ENCODE results near the gene CLK2. TPM values are rescaled to one million over a fixed set of nuclear protein-coding genes. Genes with fewer than 3 reads are reported as not detected.

CLK2 gene
- total and polyA plus RNA-seq, 2 donors (not counting 3 experiments of a cell fraction or from before 2014, with no cell fraction given), result 69.1 to 80.9 TPM

DNA sequence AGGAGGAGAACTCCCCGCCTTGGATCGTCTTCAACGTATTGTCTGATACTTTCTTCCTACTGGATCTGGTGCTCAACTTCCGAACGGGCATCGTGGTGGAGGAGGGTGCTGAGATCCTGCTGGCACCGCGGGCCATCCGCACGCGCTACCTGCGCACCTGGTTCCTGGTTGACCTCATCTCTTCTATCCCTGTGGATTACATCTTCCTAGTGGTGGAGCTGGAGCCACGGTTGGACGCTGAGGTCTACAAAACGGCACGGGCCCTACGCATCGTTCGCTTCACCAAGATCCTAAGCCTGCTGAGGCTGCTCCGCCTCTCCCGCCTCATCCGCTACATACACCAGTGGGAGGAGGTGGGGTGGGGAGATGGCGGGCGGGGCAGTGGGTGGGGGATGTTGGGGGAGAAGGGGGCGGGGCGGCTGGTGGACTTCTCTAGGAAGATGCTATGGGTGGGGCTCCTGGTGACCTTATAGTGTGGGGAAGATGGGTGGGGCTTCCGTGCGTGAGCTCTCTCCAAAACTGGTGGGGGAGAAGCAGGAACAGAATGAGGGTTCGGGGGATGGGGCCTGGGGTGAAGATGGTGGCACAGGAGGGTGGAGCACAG lies 9.3 kb upstream of the CLK2 start:
- POLR2A ChIA-PET, result no interaction called here
- Histone ChIP-seq H3K36me3 (ENCODE audit: control insufficient read depth in 2 of 2, extremely low read depth in 1 of 2, insufficient read depth in 2 of 2, low read length in 2 of 2) (no peaks in the 10 kb centered on the region), H4K20me1 (replicated peaks; ENCODE audit: control insufficient read depth, extremely low read depth, insufficient read depth, low read length) (no peaks in the 10 kb centered on the region), H3K27me3 (ENCODE audit: control insufficient read depth in 2 of 2, insufficient read depth in 2 of 2, low read length in 2 of 2) (peaks cover 0 to 2% of the 10 kb centered on the region in 2 experiments), H3K4me1 (ENCODE audit: control insufficient read depth, extremely low read depth, insufficient read depth, low read length) (peaks cover 7% of the 10 kb centered on the region), H3K79me2 (ENCODE audit: control insufficient read depth, insufficient read depth, low read length) (no peaks in the 10 kb centered on the region), H3K27ac (ENCODE audit: insufficient read depth, low read depth, low read length) (no peak overlapping the region), H2AFZ (ENCODE audit: low read depth, low read length) (no peak overlapping the region), H3K9me1 (replicated peaks; ENCODE audit: control insufficient read depth, extremely low read depth, insufficient read depth, low read length) (no peaks in the 10 kb centered on the region), H3K9ac (replicated peaks; ENCODE audit: extremely low read depth, insufficient read depth, low read length) (no peak overlapping the region), H3K9me3 (replicated peaks; ENCODE audit: control insufficient read depth, insufficient read depth, low read length) (no peaks in the 10 kb centered on the region), H3K4me2 (ENCODE audit: insufficient read depth, low read length) (no peak overlapping the region), H3K4me3 (replicated peaks in 1 of 3; ENCODE audit: insufficient read depth in 1 of 3, low read depth in 1 of 3, low read length in 3 of 3) (no peak overlapping the region)
- intact Hi-C loops (cut with micrococcal nuclease), result no loop called here
- BruUV-seq (replicated peaks), result no TSS peak
- TF ChIP-seq EZH2 (IDR thresholded peaks at IDR 0.05; ENCODE audit: borderline replicate concordance, low read depth, low read length, severe bottlenecking) (no peak), GATA2 (IDR thresholded peaks at IDR 0.05; ENCODE audit: insufficient read depth, insufficient read length, low read depth, low read length) (no peak), FOS (IDR thresholded peaks at IDR 0.05; ENCODE audit: borderline replicate concordance, insufficient read depth, low read length) (no peak), POLR2A (IDR thresholded peaks at IDR 0.05; ENCODE audit: low read depth, low read length) (no peak), POLR2AphosphoS5 (IDR thresholded peaks at IDR 0.05; ENCODE audit: insufficient read depth, low read depth, low read length) (no peak), MYC (IDR thresholded peaks at IDR 0.05; ENCODE audit: low read depth, low read length) (no peak), JUN (IDR thresholded peaks at IDR 0.05; ENCODE audit: borderline replicate concordance, insufficient read depth, insufficient read length, low read depth) (no peak)
- TF ChIP-seq, protein P1, sequence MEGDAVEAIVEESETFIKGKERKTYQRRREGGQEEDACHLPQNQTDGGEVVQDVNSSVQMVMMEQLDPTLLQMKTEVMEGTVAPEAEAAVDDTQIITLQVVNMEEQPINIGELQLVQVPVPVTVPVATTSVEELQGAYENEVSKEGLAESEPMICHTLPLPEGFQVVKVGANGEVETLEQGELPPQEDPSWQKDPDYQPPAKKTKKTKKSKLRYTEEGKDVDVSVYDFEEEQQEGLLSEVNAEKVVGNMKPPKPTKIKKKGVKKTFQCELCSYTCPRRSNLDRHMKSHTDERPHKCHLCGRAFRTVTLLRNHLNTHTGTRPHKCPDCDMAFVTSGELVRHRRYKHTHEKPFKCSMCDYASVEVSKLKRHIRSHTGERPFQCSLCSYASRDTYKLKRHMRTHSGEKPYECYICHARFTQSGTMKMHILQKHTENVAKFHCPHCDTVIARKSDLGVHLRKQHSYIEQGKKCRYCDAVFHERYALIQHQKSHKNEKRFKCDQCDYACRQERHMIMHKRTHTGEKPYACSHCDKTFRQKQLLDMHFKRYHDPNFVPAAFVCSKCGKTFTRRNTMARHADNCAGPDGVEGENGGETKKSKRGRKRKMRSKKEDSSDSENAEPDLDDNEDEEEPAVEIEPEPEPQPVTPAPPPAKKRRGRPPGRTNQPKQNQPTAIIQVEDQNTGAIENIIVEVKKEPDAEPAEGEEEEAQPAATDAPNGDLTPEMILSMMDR (IDR thresholded peaks at IDR 0.05; ENCODE audit: extremely low read depth in 1 of 2, insufficient read depth in 1 of 2, low read depth in 1 of 2, low read length in 2 of 2), result no peak
- TF ChIP-seq, protein P2, sequence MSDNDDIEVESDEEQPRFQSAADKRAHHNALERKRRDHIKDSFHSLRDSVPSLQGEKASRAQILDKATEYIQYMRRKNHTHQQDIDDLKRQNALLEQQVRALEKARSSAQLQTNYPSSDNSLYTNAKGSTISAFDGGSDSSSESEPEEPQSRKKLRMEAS (IDR thresholded peaks at IDR 0.05; ENCODE audit: insufficient read depth, insufficient read length), result no peak
- CTCF ChIA-PET, result no interaction called here
- dilution Hi-C loops (cut with MboI; ENCODE audit: extremely low pct_ligation_motif_present, low sequenced_read_pairs), result no loop called here
- DNase-seq (ENCODE audit: low read depth, low spot score), result no peak
- FAIRE-seq, result no peak

All from endothelial cell of umbilical vein (primary cell).